ENCODE measurements around the gene RAET1G.
"Not testable (repeated sequence)": the region's sequence is repeated elsewhere in the genome, so short reads cannot be mapped to it uniquely, and the experiment has no call there.

Gene RAET1G

GRCh38 chr6:149897015-149897697 is 25.8 kb downstream of the RAET1G start:
- no peak for DNase-seq (ENCODE audit: low spot score)

GRCh38 chr6:149896491-149896890 is 26.4 kb downstream of the RAET1G start:
- no peak for DNase-seq (ENCODE audit: low spot score)

DNA sequence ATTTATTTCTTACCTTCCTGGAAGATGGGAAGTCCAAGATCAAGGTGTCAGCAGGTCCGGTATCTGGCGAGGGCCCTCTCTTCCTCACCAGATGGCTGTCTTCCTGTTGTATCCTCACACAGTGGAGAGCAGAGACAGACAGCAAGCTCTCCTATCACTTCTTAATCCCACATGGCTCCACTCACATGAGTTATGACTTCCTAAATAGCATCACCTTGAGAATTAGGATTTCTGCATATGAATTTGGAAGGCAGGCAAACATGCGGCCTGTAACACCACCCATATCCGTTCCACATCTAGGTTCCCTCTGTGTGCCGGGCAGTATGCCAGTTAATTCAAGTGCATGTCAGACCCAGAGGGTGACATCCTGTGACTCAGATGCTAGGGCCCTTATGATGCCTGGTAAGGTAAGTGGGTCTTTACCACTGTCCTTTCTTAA is 27.1 kb downstream of the RAET1G start:
- DNase-seq (ENCODE audit: low spot score): no peak

DNA sequence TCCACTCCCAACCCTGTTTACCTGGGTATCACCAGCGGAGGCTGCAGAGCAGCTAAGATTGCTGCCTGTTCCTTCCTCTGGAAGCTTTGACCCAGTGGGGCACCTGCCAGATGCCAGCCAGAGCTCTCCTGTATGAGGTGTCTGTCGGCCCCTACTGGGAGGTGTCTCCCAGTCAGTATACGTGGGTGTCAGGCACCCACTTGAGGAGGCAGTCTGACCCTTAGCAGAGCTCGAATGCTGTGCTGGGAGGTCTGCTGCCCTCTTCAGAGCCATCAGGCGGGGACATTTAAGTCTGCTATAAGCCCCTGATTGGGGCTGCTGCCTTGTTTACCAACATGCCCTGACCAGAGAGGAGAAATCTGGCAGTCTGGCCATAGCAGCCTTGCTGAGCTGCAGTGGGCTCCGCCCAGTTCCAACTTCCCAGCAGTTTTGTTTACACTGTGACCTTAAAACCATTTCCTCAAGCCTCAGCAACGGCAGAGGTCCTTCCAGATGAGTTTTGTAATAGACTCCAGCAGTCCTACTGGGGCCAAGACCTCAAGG is 27.8 kb downstream of the RAET1G start:
- DNase-seq (ENCODE audit: low spot score): no peak

- DNase-seq (ENCODE audit: low spot score): not testable (repeated sequence)
Observed at GRCh38 chr6:149891864-149892263, 31.1 kb downstream of the RAET1G start.

- DNase-seq (ENCODE audit: low spot score): no peak
Observed at GRCh38 chr6:149891259-149891658, 31.7 kb downstream of the RAET1G start.

- no peak for DNase-seq (ENCODE audit: low spot score)
Observed at GRCh38 chr6:149890629-149891045, 32.3 kb downstream of the RAET1G start.

DNA sequence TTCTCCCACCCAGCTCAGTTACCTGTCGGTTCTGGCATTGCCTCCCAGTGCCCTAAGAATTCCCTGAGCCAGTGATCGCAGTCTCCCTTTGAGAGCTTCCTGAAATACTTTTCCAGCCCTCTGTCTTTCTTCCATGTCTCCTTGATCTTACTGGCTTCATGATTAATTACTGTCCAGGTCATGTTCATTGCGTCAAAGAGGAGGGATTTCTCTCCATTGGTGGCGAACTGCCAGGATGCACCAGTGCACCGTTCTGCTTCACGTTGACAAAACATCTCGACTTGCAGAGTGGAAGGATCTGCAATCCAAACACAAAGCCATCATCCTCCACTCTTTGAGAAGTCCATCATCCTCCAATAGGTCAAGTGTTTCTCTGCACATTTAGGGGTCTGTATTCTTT is 33.6 kb downstream of the RAET1G start:
- no peak for DNase-seq (ENCODE audit: low spot score)

DNA sequence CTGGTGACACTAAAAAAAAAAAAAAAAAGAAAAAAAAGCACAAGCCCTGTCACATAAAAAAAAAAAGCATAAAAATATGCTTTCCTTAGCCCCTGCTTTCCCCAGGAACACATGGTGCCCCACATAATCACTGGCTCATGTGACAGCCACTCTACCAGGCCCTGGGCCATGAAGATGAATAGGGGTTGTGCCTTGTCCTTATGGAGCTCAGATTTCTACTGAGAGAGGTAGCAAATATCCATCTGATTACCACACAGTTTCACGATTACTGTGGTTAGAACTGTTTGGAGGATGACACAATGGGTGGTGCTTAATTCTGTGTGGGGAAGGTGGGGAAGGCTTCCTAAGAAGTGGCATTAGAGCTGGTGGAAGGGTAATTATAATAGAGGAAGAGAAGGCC is 34.3 kb downstream of the RAET1G start:
- no peak for DNase-seq (ENCODE audit: low spot score)

DNA sequence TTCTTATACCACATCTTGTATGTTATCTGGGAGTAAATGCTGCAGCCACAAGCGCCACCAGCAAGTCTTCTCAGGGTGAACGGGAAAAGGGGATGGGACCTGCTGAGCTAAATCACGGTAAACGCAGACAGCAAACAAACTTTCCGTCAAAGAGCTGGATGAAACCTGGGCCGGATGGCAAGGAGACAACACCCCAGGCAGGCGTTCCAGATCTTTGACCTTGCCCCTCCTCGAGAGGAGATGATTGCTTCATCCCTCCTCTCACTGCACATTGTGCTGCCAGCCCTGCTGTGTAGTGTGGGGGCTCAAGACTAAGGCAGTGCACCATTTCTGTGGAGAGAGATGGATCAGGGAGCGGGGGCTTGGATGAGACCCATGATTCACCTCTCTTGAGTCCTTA is 34.8 kb downstream of the RAET1G start:
- DNase-seq (ENCODE audit: low spot score): no peak

DNA sequence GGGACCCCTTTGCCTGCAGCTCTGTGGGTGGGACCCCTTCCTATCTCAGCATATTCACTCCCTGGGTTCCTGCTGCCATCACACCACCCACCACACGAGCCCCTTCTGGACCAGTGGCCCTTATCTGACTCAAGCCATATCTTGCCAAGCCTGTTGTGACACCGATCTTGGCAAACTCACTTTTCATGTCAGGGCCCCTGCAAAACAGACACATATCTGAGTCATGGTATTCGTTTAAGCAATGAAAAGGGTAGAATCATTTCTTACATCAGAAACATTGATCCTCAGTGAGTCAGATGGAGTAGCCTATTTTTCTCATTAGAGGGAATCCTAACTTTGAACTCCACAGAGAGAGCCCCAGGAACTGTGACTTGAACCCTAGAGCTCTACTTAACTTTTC is 35.6 kb downstream of the RAET1G start:
- DNase-seq (ENCODE audit: low spot score): no peak

GRCh38 chr6:149885888-149886287 is 37.0 kb downstream of the RAET1G start:
- no peak for DNase-seq (ENCODE audit: low spot score)

DNA sequence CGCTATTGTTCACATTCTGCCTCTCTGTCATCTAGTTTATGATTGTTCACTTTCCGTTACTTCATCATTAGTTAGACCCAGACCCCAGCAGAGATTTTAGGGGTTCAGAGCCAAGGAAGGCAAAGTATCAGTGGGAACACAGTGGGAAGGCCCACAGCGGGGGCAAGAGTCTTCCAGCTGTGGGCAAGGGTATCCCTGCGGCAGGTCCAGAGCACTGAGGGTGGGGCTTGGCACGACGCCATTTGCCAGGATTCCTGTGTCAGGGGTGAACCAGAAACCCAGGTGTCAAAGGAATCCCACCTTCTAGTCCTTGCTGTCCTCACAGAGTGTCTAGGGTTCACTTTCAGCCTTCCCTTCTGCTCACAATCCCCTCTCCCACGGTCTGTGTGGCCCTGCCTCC is 38.3 kb downstream of the RAET1G start:
- DNase-seq (ENCODE audit: low spot score): no peak

DNA sequence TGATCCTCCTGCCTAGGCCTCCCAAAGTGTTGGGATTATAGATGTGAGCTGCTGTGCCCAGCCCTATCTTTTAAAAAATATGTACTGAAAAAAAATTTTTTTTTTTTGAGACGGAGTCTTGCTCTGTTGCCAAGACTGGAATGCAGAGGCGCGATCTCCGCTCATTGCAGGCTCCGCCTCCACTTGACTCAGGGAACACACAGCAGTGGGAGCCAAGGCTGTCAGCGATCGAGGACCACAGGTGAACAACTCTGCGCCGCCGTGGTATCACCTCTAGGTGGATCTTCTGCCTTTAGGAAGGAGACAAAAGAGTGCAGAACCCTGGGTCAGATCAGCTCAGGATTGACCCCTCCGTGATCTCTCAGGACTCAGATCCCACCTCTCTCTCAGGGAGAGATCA is 38.7 kb downstream of the RAET1G start:
- DNase-seq (ENCODE audit: low spot score): no peak

DNA sequence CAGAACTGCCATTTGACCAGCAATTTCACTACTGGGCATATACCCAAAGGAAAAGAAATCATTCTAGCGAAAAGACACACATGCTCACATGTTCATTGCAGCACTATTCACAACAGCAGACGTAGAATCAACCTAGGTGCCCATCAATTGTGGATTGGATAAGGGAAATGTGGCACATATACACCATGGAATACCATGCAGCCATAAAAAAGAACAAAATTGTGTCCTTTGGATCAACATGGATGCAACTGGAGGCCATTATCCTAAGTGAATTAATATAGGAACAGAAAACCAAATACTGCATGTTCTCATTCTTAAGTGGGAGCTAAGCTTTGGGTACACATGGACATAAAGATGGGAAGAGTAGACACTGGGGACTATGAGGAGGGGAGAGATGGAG is 41.1 kb downstream of the RAET1G start:
- no peak for DNase-seq (ENCODE audit: low spot score)

- DNase-seq (ENCODE audit: low spot score): no peak
Observed at GRCh38 chr6:149881066-149881766, 41.7 kb downstream of the RAET1G start.

- DNase-seq (ENCODE audit: low spot score): no peak
Observed at GRCh38 chr6:149877659-149878058, 45.3 kb downstream of the RAET1G start.

DNA sequence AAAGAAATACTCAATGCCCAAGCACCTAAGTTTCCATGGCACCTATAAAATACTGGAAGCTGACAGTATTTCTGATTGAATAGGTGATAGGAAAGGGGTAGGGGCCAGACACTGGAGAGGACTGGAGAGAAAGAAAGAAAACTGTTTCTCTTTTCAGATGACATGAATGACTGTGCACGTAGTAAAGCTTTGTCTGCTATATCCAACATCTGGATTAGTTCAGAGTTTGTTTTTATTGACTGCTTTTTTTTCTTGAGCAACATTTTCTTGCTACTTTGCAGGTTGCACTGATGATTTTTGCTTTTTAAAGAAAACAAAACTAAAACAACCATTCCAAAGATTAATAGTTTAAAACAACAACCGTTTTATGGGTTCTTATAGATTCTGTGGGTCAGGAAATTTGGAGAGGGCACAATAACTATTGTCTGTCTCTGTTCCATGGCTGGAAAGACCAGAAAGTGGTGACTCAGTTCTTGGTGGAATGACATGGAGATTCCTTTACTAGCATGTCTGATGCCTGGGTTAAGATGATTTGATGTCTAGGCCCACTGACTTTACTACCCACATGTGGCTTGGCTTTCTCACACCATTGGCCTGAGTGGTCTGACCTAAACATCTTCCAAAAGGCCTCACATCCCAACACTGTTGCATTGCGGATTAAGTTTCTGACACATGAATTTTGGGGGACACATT is 46.5 kb downstream of the RAET1G start:
- no peak for DNase-seq (ENCODE audit: low spot score)

DNA sequence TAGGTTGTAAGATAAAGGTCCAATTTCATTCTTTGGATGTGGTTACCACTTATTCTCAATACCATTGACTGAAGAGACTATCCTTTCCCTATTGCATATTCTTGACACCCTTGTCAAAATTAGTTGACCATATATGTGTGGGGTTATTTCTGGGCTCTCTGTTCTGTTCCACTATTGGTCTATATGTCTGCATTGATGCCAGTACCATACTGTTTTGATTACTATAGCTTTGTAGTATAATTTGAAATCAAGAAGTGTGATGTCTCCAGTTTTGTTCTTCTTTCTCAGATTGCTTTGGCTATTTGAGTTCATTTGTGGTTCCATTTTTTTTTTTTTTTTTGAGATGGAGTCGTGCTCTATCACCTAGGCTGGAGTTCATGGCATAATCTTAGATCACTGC is 50.7 kb downstream of the RAET1G start:
- no peak for DNase-seq (ENCODE audit: low spot score)

- DNase-seq (ENCODE audit: low spot score): no peak
Observed at GRCh38 chr6:149871182-149871581, 51.7 kb downstream of the RAET1G start.

- no peak for DNase-seq (ENCODE audit: low spot score)
Observed at GRCh38 chr6:149869275-149869892, 53.5 kb downstream of the RAET1G start.

DNA sequence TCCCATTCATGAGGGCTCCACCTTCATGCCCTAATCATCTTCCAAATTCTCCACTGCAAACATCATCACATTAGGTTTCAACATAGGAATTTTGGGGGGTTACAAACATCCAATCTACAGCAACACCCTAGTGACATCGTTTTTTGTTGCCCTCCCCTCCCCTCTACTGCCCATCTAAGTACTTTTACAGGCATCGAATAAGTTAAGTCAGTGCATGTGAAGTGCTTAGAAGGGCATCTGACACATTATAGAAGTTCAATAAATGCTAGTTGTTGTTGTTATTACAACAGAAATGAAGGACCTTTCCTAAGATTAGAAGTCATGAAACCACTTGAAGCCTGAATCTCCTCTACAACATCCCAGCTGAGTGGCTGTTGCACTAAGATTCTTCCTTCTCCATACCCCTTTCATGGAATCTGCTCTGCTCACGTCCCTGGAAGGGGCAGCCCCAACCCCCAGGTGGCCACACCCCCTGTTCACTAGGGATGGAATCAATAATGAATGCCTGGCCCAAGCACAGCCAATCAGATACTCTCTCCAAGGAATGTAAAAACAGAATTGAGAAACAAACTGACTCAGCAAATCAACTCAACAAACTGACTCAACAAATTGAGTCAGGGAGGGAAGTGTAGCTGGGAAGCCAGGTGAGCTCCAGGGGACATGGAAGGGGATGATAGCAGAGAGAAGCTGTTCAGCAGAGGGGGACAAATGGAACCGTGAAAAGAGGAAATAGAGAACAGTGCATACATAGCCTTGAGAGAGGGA is 54.9 kb downstream of the RAET1G start:
- no peak for DNase-seq (ENCODE audit: low spot score)

Measured in NAMALWA (cell line).